HepG2 (cell line): ENCODE measurements around the gene NDUFAF8. TPM values are rescaled to one million over a fixed set of nuclear protein-coding genes. Genes with fewer than 3 reads are reported as not detected.

Experiments used
- ATAC-seq: fragments of 200-7000 bp; cut with Tn5 transposase; 3 replicates; pipeline ENCODE4 v1.9.1; 2020; ENCODE audit warnings: mild to moderate bottlenecking, moderate library complexity
- BruUV-seq: library from RNA; stranded (reverse); fragments of 400-500 nt; replicated peaks from 2 replicates; lab custom pipeline; 2021; lab: Mats Ljungman, UMichigan
- CTCF ChIA-PET: fragments of 300-600 bp; formaldehyde crosslinking; extraction: SDS; loops from one replicate; lab custom pipeline; 2021; ENCODE audit warnings: low total read pairs, inconsistent platforms, low intra/inter-chr PET ratio; lab: Yijun Ruan, JAX
- POLR2A ChIA-PET: fragments of 350-600 bp; sonication (Branson Sonifier 250); formaldehyde crosslinking; loops from one replicate; lab custom pipeline; 2020; ENCODE audit warnings: antibody characterized with exemption, inconsistent platforms; lab: Yijun Ruan, JAX
- DNase-seq: peaks from one replicate; pipeline ENCODE4 v3.0.0-alpha.2; 2015; ENCODE audit warnings: low spot score
- FAIRE-seq: peaks from 3 replicates; lab custom pipeline; 2011; peaks lifted over from hg19 to GRCh38; lab: Jason Lieb, UNC
- H2AFZ ChIP-seq: one replicate; pipeline ENCODE4 v1.6.1; 2011; ENCODE audit warnings: low read length, inconsistent platforms
- H3K27ac ChIP-seq: fragments of 300-600 bp; 3 replicates; pipeline ENCODE4 v1.8.0; 2011; ENCODE audit warnings: mixed run types, mild to moderate bottlenecking, mixed read lengths, low read length, inconsistent platforms; ENCODE audit not compliant: insufficient read depth; ENCODE audit errors: extremely low read length
- H3K27me3 ChIP-seq, 2 experiments: fragments of 200-600 bp in 1 of 2; 2 replicates in 1 of 2; 3 replicates in 1 of 2; pipeline versions ENCODE4 v1.6.0 to v1.8.0; 2011; ENCODE audit warnings: low read length in 2 of 2, mild to moderate bottlenecking in 2 of 2, moderate library complexity in 2 of 2, inconsistent platforms in 1 of 2; ENCODE audit not compliant: insufficient read depth in 2 of 2, control insufficient read depth in 1 of 2
- H3K36me3 ChIP-seq, 2 experiments: fragments of 200-600 bp in 1 of 2; replicated peaks in 1 of 2; 2 replicates in 1 of 2; 3 replicates in 1 of 2; pipeline versions ENCODE4 v1.5.1 to v1.8.0; 2011; ENCODE audit warnings: low read length in 2 of 2, inconsistent platforms in 1 of 2; ENCODE audit not compliant: insufficient read depth in 2 of 2, control insufficient read depth in 1 of 2
- H3K4me1 ChIP-seq: 2 replicates; pipeline ENCODE4 v1.5.1; 2012; ENCODE audit warnings: low read length, inconsistent platforms; ENCODE audit not compliant: insufficient read depth
- H3K4me2 ChIP-seq: 2 replicates; pipeline ENCODE4 v1.6.0; 2011; ENCODE audit warnings: low read depth, low read length, inconsistent platforms
- H3K4me3 ChIP-seq, 3 experiments: fragments of 200-600 bp in 1 of 3; sonication (generic), shearing (Covaris generic) in 1 of 3; replicated peaks in 1 of 3; 2 replicates each; pipeline ENCODE4 v1.5.1; 2011 to 2016; ENCODE audit warnings: low read length in 3 of 3, inconsistent platforms in 2 of 3, low read depth in 2 of 3, mild to moderate bottlenecking in 2 of 3, control low read depth in 1 of 3, mixed read lengths in 1 of 3; ENCODE audit not compliant: insufficient read depth in 1 of 3
- H3K79me2 ChIP-seq: one replicate; pipeline ENCODE4 v1.6.1; 2011; ENCODE audit warnings: low read length, inconsistent platforms; ENCODE audit not compliant: insufficient read depth
- H3K9ac ChIP-seq: 2 replicates; pipeline ENCODE4 v1.6.0; 2011; ENCODE audit warnings: mild to moderate bottlenecking, low read depth, low read length, inconsistent platforms; ENCODE audit not compliant: insufficient read depth
- H3K9me3 ChIP-seq: 2 replicates; pipeline ENCODE4 v1.5.1; 2012; ENCODE audit warnings: mild to moderate bottlenecking, low read length
- H4K20me1 ChIP-seq: 2 replicates; pipeline ENCODE4 v1.6.0; 2011; ENCODE audit warnings: inconsistent platforms, mild to moderate bottlenecking, low read length, moderate library complexity; ENCODE audit not compliant: insufficient read depth
- MNT ChIP-seq: fragments of 450-650 bp; IDR thresholded peaks from 2 replicates; pipeline ENCODE4 v1.6.1; 2016
- NFKB2 ChIP-seq: sonication (generic); formaldehyde crosslinking; IDR thresholded peaks from 2 replicates; pipeline ENCODE4 v1.4.0; 2020; ENCODE audit warnings: missing genetic modification reagents, borderline replicate concordance
- REST ChIP-seq, 2 experiments: IDR thresholded peaks; 2 replicates each; pipeline ENCODE4 v1.6.1; 2011 to 2012; ENCODE audit warnings: low read length in 2 of 2, borderline replicate concordance in 1 of 2, low read depth in 1 of 2, mild to moderate bottlenecking in 1 of 2, moderate library complexity in 1 of 2
- SALL1 ChIP-seq: sonication (generic); formaldehyde crosslinking; IDR thresholded peaks from 2 replicates; pipeline ENCODE4 v1.8.0; 2022; ENCODE audit warnings: mild to moderate bottlenecking, missing genetic modification reagents
- SMAD1 ChIP-seq: sonication (generic); formaldehyde crosslinking; IDR thresholded peaks from 2 replicates; pipeline ENCODE4 v1.4.0; 2020; ENCODE audit warnings: missing genetic modification reagents, low read depth, mild to moderate bottlenecking, borderline replicate concordance
- THYN1 ChIP-seq: sonication (generic); formaldehyde crosslinking; IDR thresholded peaks from 2 replicates; pipeline ENCODE4 v1.8.1; 2023; ENCODE audit warnings: low read depth, mild to moderate bottlenecking, moderate library complexity, missing genetic modification reagents, borderline replicate concordance
- ZFP82 ChIP-seq: sonication (generic); formaldehyde crosslinking; IDR thresholded peaks from 2 replicates; pipeline ENCODE4 v1.5.1; 2020; ENCODE audit warnings: mild to moderate bottlenecking, missing genetic modification reagents, borderline replicate concordance
- ZKSCAN1 ChIP-seq: fragments of 150-350 bp; IDR thresholded peaks from 2 replicates; pipeline ENCODE4 v1.6.1; 2014; ENCODE audit warnings: low read length
- ZNF264 ChIP-seq: sonication (generic); formaldehyde crosslinking; IDR thresholded peaks from 2 replicates; pipeline ENCODE4 v1.4.0; 2020; ENCODE audit warnings: missing genetic modification reagents
- ZNF274 ChIP-seq: sonication (generic); formaldehyde crosslinking; IDR thresholded peaks from 2 replicates; pipeline ENCODE4 v1.5.1; 2020; ENCODE audit warnings: mild to moderate bottlenecking, missing genetic modification reagents
- ZNF331 ChIP-seq: sonication (generic); formaldehyde crosslinking; IDR thresholded peaks from 2 replicates; pipeline ENCODE4 v1.4.0; 2020; ENCODE audit warnings: missing genetic modification reagents
- ZNF563 ChIP-seq: sonication (generic); formaldehyde crosslinking; IDR thresholded peaks from 2 replicates; pipeline ENCODE4 v1.8.0; 2022; ENCODE audit warnings: mild to moderate bottlenecking, moderate library complexity, missing genetic modification reagents
- ZNF782 ChIP-seq: sonication (generic); formaldehyde crosslinking; IDR thresholded peaks from 2 replicates; pipeline ENCODE4 v1.4.0; 2020; ENCODE audit warnings: missing genetic modification reagents, mild to moderate bottlenecking, borderline replicate concordance
- ZNF800 ChIP-seq: sonication (generic); formaldehyde crosslinking; IDR thresholded peaks from 2 replicates; pipeline ENCODE4 v1.4.0; 2020; ENCODE audit warnings: missing genetic modification reagents
- ZSCAN30 ChIP-seq: sonication (generic); formaldehyde crosslinking; IDR thresholded peaks from 2 replicates; pipeline ENCODE4 v1.5.0; 2020; ENCODE audit warnings: mild to moderate bottlenecking, missing genetic modification reagents
- WGBS: methylation state at CpG from one replicate; pipeline ENCODE4 v1.1.6; 2017; ENCODE audit warnings: low lambda C conversion rate; 5-methylcytosine and 5-hydroxymethylcytosine counted together
- in situ Hi-C: cut with HindIII; loops from 2 replicates; pipeline ENCODE4 v1.10.0; 2017; ENCODE audit warnings: low pct_unique_long_range_greater_than_20kb; ENCODE audit not compliant: extremely low pct_ligation_motif_present
- intact Hi-C: fragments of 100-400 bp; cut with micrococcal nuclease; formaldehyde crosslinking; loops from one replicate; pipeline ENCODE4 v1.10.0; 2022; ENCODE audit not compliant: unreplicated experiment
- polyA plus RNA-seq, 8 experiments: library from polyadenylated mRNA; depleted of rRNA in 3 of 8; stranded (reverse) in 7 of 8; unstranded in 1 of 8; fragments of >200 nt; fragmentation: Illumina TruSeq in 4 of 8; extraction: Trizol in 4 of 8; gene quantifications; 2 replicates each; pipeline versions ENCODE4 v1.2.1 to v1.2.3, GENCODE V29; 2011 to 2016; ENCODE audit warnings: low read depth in 4 of 8, missing spikeins in 1 of 8, mixed read lengths in 1 of 8; ENCODE audit not compliant: insufficient read depth in 1 of 8
- total RNA-seq, 5 experiments: library from RNA; depleted of rRNA; stranded (reverse); fragments of >200 nt; fragmentation: Illumina TruSeq; extraction: Trizol; gene quantifications; 2 replicates each; pipeline ENCODE4 v1.2.3, GENCODE V29; 2016; ENCODE audit warnings: low read depth in 1 of 5

The NDUFAF8 gene
- total and polyA plus RNA-seq, 2 of the 13 experiments (the other 11 are each of a cell fraction or from before 2014, with no cell fraction given), result 75.6 to 233 TPM

DNA sequence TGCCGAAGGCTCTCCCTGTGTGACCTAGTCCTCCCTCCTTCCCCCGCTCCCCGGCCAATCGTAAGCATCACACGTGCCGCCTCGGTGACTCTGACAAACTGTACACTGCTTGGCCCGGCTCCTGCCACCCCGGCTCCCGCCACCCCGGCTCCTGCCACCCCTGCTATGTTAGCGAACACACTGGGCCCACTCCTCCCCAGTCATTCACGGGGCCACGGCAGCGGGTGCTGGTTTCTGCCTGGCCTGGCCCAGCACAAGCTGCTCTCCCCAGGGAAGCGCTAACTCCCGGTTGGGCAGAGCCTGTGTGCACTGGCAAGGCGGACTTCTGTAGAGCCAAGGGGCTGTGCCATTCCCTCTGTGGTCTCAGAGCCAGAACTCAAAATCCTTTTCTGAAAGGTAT lies 22.0 kb downstream of the NDUFAF8 start:
- Histone ChIP-seq H3K79me2 (no peaks in the 10 kb centered on the region), H3K4me2 (no peak overlapping the region), H4K20me1 (no peaks in the 10 kb centered on the region), H3K9me3 (no peaks in the 10 kb centered on the region), H3K9ac (no peak overlapping the region), H3K27me3 (no peaks in the 10 kb centered on the region), H2AFZ (no peak overlapping the region), H3K27ac (no peak overlapping the region), H3K4me3 (no peak overlapping the region), H3K36me3 (peaks cover 39 to 72% of the 10 kb centered on the region in 2 experiments; a peak in 4 of 5 replicates), H3K4me1 (no peaks in the 10 kb centered on the region)
- ATAC-seq (no peak), DNase-seq (no peak), FAIRE-seq (no peak)
- TF ChIP-seq SALL1 (no peak), NFKB2 (CRISPR knock-in tag) (no peak), ZNF331 (CRISPR knock-in tag) (no peak), SMAD1 (no peak), REST (IDR thresholded peaks at IDR 0.05; ENCODE audit: borderline replicate concordance in 1 of 2, low read depth in 1 of 2, low read length in 2 of 2) (no peak), ZNF563 (no peak), MNT (no peak), ZNF800 (CRISPR knock-in tag) (no peak), ZSCAN30 (CRISPR knock-in tag) (no peak), ZNF274 (CRISPR knock-in tag) (no peak), THYN1 (CRISPR knock-in tag) (no peak), ZFP82 (CRISPR knock-in tag) (no peak), ZKSCAN1 (no peak), ZNF782 (CRISPR knock-in tag) (no peak), ZNF264 (no peak)
- WGBS, result 96% methylated on average over 18 of the region's 18 CpGs
- no TSS peak for BruUV-seq
- intact Hi-C loops, result no loop called here
- in situ Hi-C loops, result no loop called here
- CTCF ChIA-PET, result no interaction called here
- POLR2A ChIA-PET, result no interaction called here
